Heart right ventricle (tissue), 16 donors: ENCODE measurements around the gene GABRR2. TPM values are rescaled to one million over a fixed set of nuclear protein-coding genes. Genes with fewer than 3 reads are reported as not detected.
A peak's percentile ranks its signal among the peaks of the same experiment; 100 is the strongest.

Experiments used
- ATAC-seq, 8 donors: fragments of 200-7000 bp; cut with Tn5 transposase; one replicate each; pipeline ENCODE4 v1.9.1; 2020; ENCODE audit warnings: mild to moderate bottlenecking in 8 of 8, moderate library complexity in 8 of 8, moderate number of reproducible peaks in 1 of 8
- DNase-seq, 2 donors: peaks; one replicate each; pipeline ENCODE4 v3.0.0-alpha.2; 2020
- H3K27ac ChIP-seq, 10 donors: fragments of 200-600 bp; sonication (generic) in 2 of 10; one replicate each; pipeline versions ENCODE4 v1.5.0 to v1.8.0; 2020 to 2022; ENCODE audit warnings: mild to moderate bottlenecking in 3 of 10
- H3K27me3 ChIP-seq, 7 donors: fragments of 200-600 bp; one replicate each; pipeline ENCODE4 v1.8.0; 2021 to 2022; ENCODE audit warnings: mild to moderate bottlenecking in 2 of 7
- H3K36me3 ChIP-seq, 9 donors: fragments of 200-600 bp; sonication (generic) in 1 of 9; one replicate each; pipeline versions ENCODE4 v1.5.0 to v1.8.0; 2020 to 2022; ENCODE audit warnings: mild to moderate bottlenecking in 2 of 9
- H3K4me1 ChIP-seq, 9 donors: fragments of 200-600 bp; sonication (generic) in 1 of 9; one replicate each; pipeline versions ENCODE4 v1.5.0 to v1.8.0; 2020 to 2022; ENCODE audit warnings: mild to moderate bottlenecking in 4 of 9
- H3K4me3 ChIP-seq, 10 donors: fragments of 200-600 bp; sonication (generic) in 2 of 10; one replicate each; pipeline versions ENCODE4 v1.5.0 to v1.8.0; 2020 to 2022; ENCODE audit warnings: mild to moderate bottlenecking in 7 of 10, moderate library complexity in 2 of 10
- H3K9me3 ChIP-seq, 11 donors: fragments of 200-600 bp in 10 of 11; sonication (generic) in 2 of 11; one replicate each; pipeline versions ENCODE4 v1.5.0 to v1.8.0; 2013 to 2022; ENCODE audit warnings: mild to moderate bottlenecking in 2 of 11, control low read depth in 1 of 11, moderate library complexity in 1 of 11
- CTCF ChIP-seq, 9 donors: fragments of 200-600 bp; sonication (generic) in 2 of 9; IDR thresholded peaks; one replicate each; pipeline versions ENCODE4 v1.5.0 to v1.8.0; 2021 to 2022; ENCODE audit warnings: antibody characterized with exemption in 9 of 9, mild to moderate bottlenecking in 5 of 9, moderate library complexity in 1 of 9
- WGBS, 2 donors: extraction: QIAGEN DNeasy Blood & Tissue Kit; methylation state at CpG; one replicate each; pipeline ENCODE4 v1.1.7; 2013; ENCODE audit warnings: inconsistent platforms in 1 of 2; 5-methylcytosine and 5-hydroxymethylcytosine counted together
- intact Hi-C, 10 donors: fragments of 100-400 bp; cut with DNase I; formaldehyde crosslinking; loops; one replicate each; pipeline versions ENCODE4 v1.11.1 to v1.14.2; 2022
- polyA plus RNA-seq, 2 donors: library from polyadenylated mRNA; stranded (reverse); fragments of 200-250 nt; gene quantifications; one replicate each; pipeline ENCODE4 v1.2.3, GENCODE V29; 2013
- total RNA-seq, 10 donors: library from RNA; stranded (reverse); fragmentation: NEBNext Ultra II Directional in 3 of 10; extraction: Animal tissue kit (Norgen Biotek cat#: 25700) in 3 of 10; gene quantifications; one replicate each; pipeline versions ENCODE4 v1.2.1 to v1.2.4, GENCODE V29; 2021 to 2023
- donor health status: Arrhythmogenic right ventricular cardiomyopathy.
- donor health status: ischemic (EF 13 %, LVEDD 7.1; RV severe dilation, severe dysfunction).
- donor health status: healthy with polysubstance abuse.
- donor health status: DM: no; HTN: yes; CAD: no.
- donor health status: DM: no; HTN: no; CAD: no.
- donor health status: ischemic (EF 25% LVEDD 6.9; RV normal size, moderate dysfunction).
- donor health status: ischemic (EF 25% LVEDD 5.7; RV mildly dilated, moderate dysfunction).
- donor health status: healthy.
- donor health status: DM: yes; HTN: yes; CAD: no.
- donor health status: Ischemic cardiomyopathy.
- donor health status: ischemic (EF 35%, LVEDD 5.7; RV mildly dilated, moderate dysfunction).
- donor health status: nonischemic (EF 11% LVEDD 7.7; RV severe dilation, severe dysfunction).
- donor health status: DM: yes; HTN: yes; CAD: no.
- donor health status: PGD.
- donor health status: ischemic (EF 29% LVEDD 5.4; RV normal size, mild dysfunction).
- donor health status: nonischemic (EF 23%, LVEDD 6.1; RV moderate dilation, normal function).

GABRR2 gene
- total and polyA plus RNA-seq, 12 donors = 0.14 to 1.2 (median 0.45) TPM; not detected in 3

DNA sequence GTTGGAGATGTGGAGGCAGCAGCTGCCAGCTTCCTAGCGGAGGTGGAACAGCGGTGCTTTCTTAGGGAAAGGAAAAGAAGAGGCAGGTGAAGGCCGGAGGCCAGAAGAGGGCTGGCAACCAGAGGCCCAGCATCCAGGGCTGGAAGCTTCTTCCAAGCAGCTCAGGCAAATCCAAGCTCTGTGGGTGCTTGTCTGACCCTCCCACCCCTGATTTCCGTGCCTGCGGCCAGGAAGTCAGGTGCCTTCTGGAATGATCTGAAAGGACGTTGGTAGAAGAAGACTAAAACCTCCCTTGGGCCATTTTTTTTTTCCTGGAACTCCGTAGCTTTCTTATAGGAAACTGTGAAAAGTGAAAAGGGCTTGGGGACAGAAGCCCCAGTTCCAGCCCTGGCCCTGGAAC, 64.9 kb downstream of the GABRR2 start:
- Histone ChIP-seq H3K4me1 (no peaks in the 10 kb centered on the region), H3K27ac (no peak overlapping the region), H3K36me3 (no peaks in the 10 kb centered on the region), H3K9me3 (no peaks in the 10 kb centered on the region), H3K27me3 (no peaks in the 10 kb centered on the region), H3K4me3 (no peak overlapping the region)
- TF ChIP-seq CTCF (IDR thresholded peaks at IDR 0.05) = no peak
- DNase-seq = no peak
- intact Hi-C loops = no loop called here
- 75 to 82% methylated on average over 7 of the region's 7 CpGs for WGBS, 2 donors
- no peak for ATAC-seq

GRCh38 chr6:89244241-89244985, 70.7 kb downstream of the GABRR2 start:
- H3K4me3 ChIP-seq = no peak overlapping the region
- 81 to 83% methylated on average over 5 of the region's 5 CpGs for WGBS, 2 donors
- no peak overlapping the region for H3K27ac ChIP-seq
- peaks cover 0 to 3% (median 0%) of the 10 kb centered on the region in 9 donors for H3K4me1 ChIP-seq
- no peaks in the 10 kb centered on the region for H3K36me3 ChIP-seq
- intact Hi-C loops = loop anchor here in 8 of 10 donors (2.0 to 10.0 kb wide), 7 partner anchors 120 to 264 kb away; partner anchors contain the start of gene SRSF12 (in 1 of the 8)
- no peaks in the 10 kb centered on the region for H3K9me3 ChIP-seq
- DNase-seq = no peak
- peaks cover 0 to 3% (median 0%) of the 10 kb centered on the region in 7 donors for H3K27me3 ChIP-seq
- TF ChIP-seq CTCF (IDR thresholded peaks at IDR 0.05) = no peak
- ATAC-seq = no peak

GRCh38 chr6:89243331-89243629, 71.8 kb downstream of the GABRR2 start:
- no peaks in the 10 kb centered on the region for H3K9me3 ChIP-seq
- H3K27ac ChIP-seq = no peak overlapping the region
- DNase-seq = no peak
- peaks cover 0 to 8% (median 0%) of the 10 kb centered on the region in 9 donors for H3K4me1 ChIP-seq
- ATAC-seq = no peak
- H3K4me3 ChIP-seq = no peak overlapping the region
- intact Hi-C loops = loop anchor here (2.0 to 10.0 kb wide), 8 partner anchors 118 to 261 kb away; partner anchors contain the start of gene SRSF12 (in 1 of the 10)
- no peak for TF ChIP-seq CTCF (IDR thresholded peaks at IDR 0.05)
- H3K36me3 ChIP-seq = no peaks in the 10 kb centered on the region
- 53 to 59% methylated on average over 1 of the region's 1 CpG for WGBS, 2 donors
- peaks cover 0 to 3% (median 0%) of the 10 kb centered on the region in 7 donors for H3K27me3 ChIP-seq

GRCh38 chr6:89242574-89243330, 72.3 kb downstream of the GABRR2 start:
- H3K4me3 ChIP-seq = no peak overlapping the region
- peaks cover 0 to 3% (median 0%) of the 10 kb centered on the region in 7 donors for H3K27me3 ChIP-seq
- peaks cover 0 to 8% (median 0%) of the 10 kb centered on the region in 9 donors for H3K4me1 ChIP-seq
- TF ChIP-seq CTCF (IDR thresholded peaks at IDR 0.05) = peak; percentile 30 to 67 (median 51)
- 19 to 22% methylated on average over 3 of the region's 3 CpGs for WGBS, 2 donors
- no peaks in the 10 kb centered on the region for H3K36me3 ChIP-seq
- H3K9me3 ChIP-seq = no peaks in the 10 kb centered on the region
- DNase-seq (peak in 1 of 2 donors; percentile 11), ATAC-seq (peak in 1 of 8 donors; percentile 35)
- H3K27ac ChIP-seq = no peak overlapping the region
- intact Hi-C loops = loop anchor here (1.0 to 10.0 kb wide), 10 partner anchors 118 to 260 kb away; partner anchors contain the start of gene SRSF12 (in 1 of the 10)
